Peyer's patch (tissue), 4 donors: Measurements from ENCODE around the gene TMEM19. TPM values are rescaled to one million over a fixed set of nuclear protein-coding genes. Genes with fewer than 3 reads are reported as not detected.
"Not testable (repeated sequence)": the region's sequence is repeated elsewhere in the genome, so short reads cannot be mapped to it uniquely, and the experiment has no call there.

ENCODE experiments used
- DNase-seq, 3 donors: peaks; one replicate each; pipeline ENCODE4 v3.0.0-alpha.2; 2017 to 2019
- H3K27ac ChIP-seq, 4 donors: fragments of 200-600 bp; sonication (generic); one replicate each; pipeline ENCODE4 v1.5.1; 2016 to 2019
- H3K27me3 ChIP-seq, 2 donors: fragments of 200-600 bp; sonication (generic); one replicate each; pipeline ENCODE4 v1.5.1; 2019
- H3K36me3 ChIP-seq, 3 donors: fragments of 200-600 bp; sonication (generic); one replicate each; pipeline ENCODE4 v1.5.1; 2016 to 2019
- H3K4me1 ChIP-seq, 4 donors: fragments of 200-600 bp; sonication (generic); one replicate each; pipeline ENCODE4 v1.5.1; 2016 to 2019
- H3K4me3 ChIP-seq, 4 donors: fragments of 200-600 bp; sonication (generic); 1 replicate in 3 of 4; 2 replicates in 1 of 4; pipeline ENCODE4 v1.5.1; 2016 to 2019; ENCODE audit warnings: mild to moderate bottlenecking in 1 of 4
- H3K9me3 ChIP-seq, 4 donors: fragments of 200-600 bp; sonication (generic); one replicate each; pipeline ENCODE4 v1.5.1; 2016 to 2019; ENCODE audit warnings: mild to moderate bottlenecking in 1 of 4
- CTCF ChIP-seq, 6 experiments: fragments of 450-650 bp in 4 of 6; fragments of 200-600 bp in 2 of 6; sonication (generic) in 1 of 6; IDR thresholded peaks; one replicate each; pipeline ENCODE4 v1.5.1; 2017 to 2019; ENCODE audit warnings: antibody characterized with exemption in 6 of 6, mild to moderate bottlenecking in 3 of 6, moderate library complexity in 1 of 6
- POLR2A ChIP-seq, 2 donors: fragments of 450-650 bp; IDR thresholded peaks; one replicate each; pipeline ENCODE4 v1.5.1; 2017; ENCODE audit warnings: antibody characterized with exemption in 2 of 2, mild to moderate bottlenecking in 2 of 2, moderate library complexity in 2 of 2
- total RNA-seq, 4 donors: library from RNA; depleted of rRNA; stranded (reverse); fragments of >200 nt; gene quantifications; one replicate each; pipeline ENCODE4 v1.1.0, GENCODE V29; 2016

Gene TMEM19
- total RNA-seq, 4 donors from 2014 or later, result 12.4 to 48.3 (median 43.6) TPM

GRCh38 chr12:71694099-71694820 is 8.4 kb downstream of the TMEM19 start:
- TF ChIP-seq POLR2A (IDR thresholded peaks at IDR 0.05) (peak in 1 of 2 donors; percentile 40), CTCF (IDR thresholded peaks at IDR 0.05) (no peak)
- H3K27ac ChIP-seq, result peak overlapping the region; percentile 65 to 86 (median 71)
- H3K27me3 ChIP-seq, result no peaks in the 10 kb centered on the region
- no peaks in the 10 kb centered on the region for H3K9me3 ChIP-seq
- H3K36me3 ChIP-seq, result peaks cover 0 to 24% (median 0%) of the 10 kb centered on the region in 3 donors
- no peak overlapping the region for H3K4me3 ChIP-seq
- H3K4me1 ChIP-seq, result peaks cover 0 to 34% (median 6%) of the 10 kb centered on the region in 4 donors
- no peak for DNase-seq

GRCh38 chr12:71695782-71696181 is 9.9 kb downstream of the TMEM19 start:
- Histone ChIP-seq H3K27me3 (no peaks in the 10 kb centered on the region), H3K36me3 (peaks cover 0 to 35% (median 0%) of the 10 kb centered on the region in 3 donors), H3K4me1 (peaks cover 0 to 32% (median 6%) of the 10 kb centered on the region in 4 donors), H3K9me3 (no peaks in the 10 kb centered on the region), H3K27ac (peak overlapping the region in 2 of 4 donors; percentile 56 to 74), H3K4me3 (peak overlapping the region in 1 of 4 donors; percentile 15)
- DNase-seq, result no peak
- no peak for TF ChIP-seq POLR2A (IDR thresholded peaks at IDR 0.05)
- no peak for TF ChIP-seq CTCF (IDR thresholded peaks at IDR 0.05)

- DNase-seq, H3K4me1 ChIP-seq, H3K4me3 ChIP-seq, H3K9me3 ChIP-seq, H3K27ac ChIP-seq, H3K27me3 ChIP-seq: not testable (repeated sequence)
- peaks cover 0 to 51% (median 0%) of the 10 kb centered on the region in 3 donors for H3K36me3 ChIP-seq
These were observed 16.3 kb downstream of the TMEM19 start for GRCh38 chr12:71702181-71702580.

GRCh38 chr12:71702590-71702989 is 16.7 kb downstream of the TMEM19 start:
- Histone ChIP-seq H3K27me3 (no peaks in the 10 kb centered on the region), H3K9me3 (no peaks in the 10 kb centered on the region), H3K36me3 (peaks cover 0 to 51% (median 0%) of the 10 kb centered on the region in 3 donors), H3K4me3 (no peak overlapping the region), H3K27ac (no peak overlapping the region), H3K4me1 (no peaks in the 10 kb centered on the region)
- no peak for DNase-seq
- TF ChIP-seq CTCF (IDR thresholded peaks at IDR 0.05) (no peak), POLR2A (IDR thresholded peaks at IDR 0.05) (no peak)

GRCh38 chr12:71703206-71703605 is 17.3 kb downstream of the TMEM19 start:
- DNase-seq, result no peak
- TF ChIP-seq POLR2A (IDR thresholded peaks at IDR 0.05), result no peak
- Histone ChIP-seq H3K27me3 (no peaks in the 10 kb centered on the region), H3K4me3 (no peak overlapping the region), H3K27ac (no peak overlapping the region), H3K4me1 (no peaks in the 10 kb centered on the region), H3K36me3 (peaks cover 0 to 47% (median 0%) of the 10 kb centered on the region in 3 donors), H3K9me3 (no peaks in the 10 kb centered on the region)

GRCh38 chr12:71704920-71705319 is 19.0 kb downstream of the TMEM19 start:
- no peak for DNase-seq
- Histone ChIP-seq H3K27me3 (no peaks in the 10 kb centered on the region), H3K9me3 (no peaks in the 10 kb centered on the region), H3K27ac (no peak overlapping the region), H3K4me3 (no peak overlapping the region), H3K4me1 (no peaks in the 10 kb centered on the region), H3K36me3 (peaks cover 0 to 34% (median 0%) of the 10 kb centered on the region in 3 donors)
- TF ChIP-seq POLR2A (IDR thresholded peaks at IDR 0.05) (no peak), CTCF (IDR thresholded peaks at IDR 0.05) (no peak)
